Naive thymus-derived CD8-positive, alpha-beta T cell (primary cell): Measurements from ENCODE around the gene STX7. TPM values are rescaled to one million over a fixed set of nuclear protein-coding genes. Genes with fewer than 3 reads are reported as not detected.

Experiments
- ATAC-seq, 2 donors: fragments of 150-1000 bp; cut with Tn5 transposase in 1 of 2; sonication (Bioruptor Pico), chemical (Tn5 transposase) in 1 of 2; 1 replicate in 1 of 2; 2 replicates in 1 of 2; pipeline ENCODE4 v1.10.0; 2021; ENCODE audit warnings: mild to moderate bottlenecking in 2 of 2, moderate library complexity in 2 of 2
- POLR2A ChIA-PET: fragments of 350-600 bp; sonication (Branson Sonifier 250); formaldehyde crosslinking; loops from one replicate; lab custom pipeline; 2021; ENCODE audit warnings: antibody characterized with exemption; lab: Charles Lee
- DNase-seq, 10 donors: peaks; one replicate each; pipeline versions ENCODE4 v3.0.0 to v3.0.0-alpha.2; 2020 to 2022
- H3K27ac Mint-ChIP-seq, 10 donors: one replicate each; pipeline ENCODE4 v1.8.0; 2020 to 2022; ENCODE audit warnings: mild to moderate bottlenecking in 10 of 10, mixed read lengths in 10 of 10, moderate library complexity in 4 of 10, inconsistent platforms in 1 of 10
- H3K27me3 Mint-ChIP-seq, 5 donors: one replicate each; pipeline ENCODE4 v1.8.0; 2021 to 2022; ENCODE audit warnings: mixed read lengths in 5 of 5
- H3K36me3 Mint-ChIP-seq, 3 donors: one replicate each; pipeline ENCODE4 v1.8.0; 2020 to 2022; ENCODE audit warnings: mixed read lengths in 3 of 3, mild to moderate bottlenecking in 2 of 3, inconsistent platforms in 1 of 3
- H3K4me1 Mint-ChIP-seq, 4 donors: one replicate each; pipeline ENCODE4 v1.8.0; 2021 to 2022; ENCODE audit warnings: mixed read lengths in 4 of 4
- H3K4me3 Mint-ChIP-seq, 10 donors: one replicate each; pipeline ENCODE4 v1.8.0; 2020 to 2022; ENCODE audit warnings: mild to moderate bottlenecking in 10 of 10, mixed read lengths in 10 of 10, moderate library complexity in 6 of 10, inconsistent platforms in 1 of 10
- H3K9me3 Mint-ChIP-seq, 9 donors: one replicate each; pipeline ENCODE4 v1.8.0; 2020 to 2022; ENCODE audit warnings: mixed read lengths in 9 of 9, mild to moderate bottlenecking in 3 of 9, inconsistent platforms in 1 of 9, moderate library complexity in 1 of 9
- polyA plus RNA-seq, 3 donors: library from polyadenylated mRNA; unstranded; fragments of 300-500 nt; fragmentation: Illumina TruSeq; gene quantifications; one replicate each; pipeline ENCODE4 v1.2.3, GENCODE V29; 2021
- total RNA-seq, 8 experiments: library from RNA in 2 of 8; stranded (reverse) in 2 of 8; gene quantifications; one replicate each; pipeline ENCODE4 v1.2.3 and lab custom pipeline; 2021 to 2026

Gene STX7
- total and polyA plus RNA-seq, 5 experiments from 2014 or later = 2.9 to 29.2 (median 9.6) TPM

DNA sequence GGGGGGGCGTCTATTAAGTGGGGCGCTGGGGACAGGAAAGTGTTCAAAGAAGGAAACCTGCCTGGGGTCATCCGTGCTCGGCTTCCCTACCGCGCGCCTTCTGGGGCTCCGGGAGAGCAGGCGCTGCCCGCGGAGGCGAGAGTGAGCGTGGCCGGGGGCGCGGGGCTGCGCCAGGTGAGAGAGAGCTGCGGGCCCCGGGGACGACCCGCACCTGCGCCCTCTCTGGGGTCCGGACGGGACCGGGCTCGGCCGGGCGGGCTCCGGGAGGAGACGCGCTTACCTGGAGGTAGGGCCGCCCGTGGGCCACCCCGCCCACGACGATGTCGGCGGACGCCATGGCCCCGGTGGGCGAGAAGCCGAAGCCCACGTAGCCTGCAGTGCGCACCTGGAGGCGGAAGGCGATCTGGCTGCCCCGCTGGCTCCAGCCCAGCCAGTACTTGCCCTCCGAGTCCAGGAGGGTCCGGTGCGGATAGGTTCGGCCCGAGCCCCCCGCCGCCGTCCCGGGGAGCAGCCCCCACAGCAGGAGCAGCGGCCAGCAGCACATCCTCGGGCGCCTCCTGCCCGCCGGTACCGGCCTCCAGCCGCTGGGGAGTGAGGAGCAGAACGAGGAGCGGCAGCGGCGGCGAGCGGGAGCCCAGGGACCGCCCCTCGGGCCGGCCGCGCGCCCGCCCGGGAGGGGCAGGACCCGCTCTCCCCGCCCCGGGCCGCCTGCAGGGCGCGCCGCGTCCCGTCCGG, 111.9 kb downstream of the STX7 start, which contains the start of gene MOXD1:
TSS of gene MOXD1 (minus strand) at position 593 of the 735 bp plus-strand sequence. CDS start at position 544, 49 bp downstream.
- no peak within 1 kb of the TSS for H3K27ac Mint-ChIP-seq
- POLR2A ChIA-PET = no interaction called here
- peaks cover 30 to 74% (median 41%) of the 10 kb centered on the region in 5 donors for H3K27me3 Mint-ChIP-seq
- H3K4me3 Mint-ChIP-seq = peak within 1 kb of the TSS; percentile 46 to 75 (median 68)
- peaks cover 0 to 13% (median 5%) of the 10 kb centered on the region in 4 donors for H3K4me1 Mint-ChIP-seq
- peak; percentile 25 to 57 for ATAC-seq
- peaks cover 0 to 15% (median under 1%) of the 10 kb centered on the region in 9 donors for H3K9me3 Mint-ChIP-seq
- no peak for DNase-seq
- peaks cover 0 to 3% (median 0%) of the 10 kb centered on the region in 3 donors for H3K36me3 Mint-ChIP-seq

DNA sequence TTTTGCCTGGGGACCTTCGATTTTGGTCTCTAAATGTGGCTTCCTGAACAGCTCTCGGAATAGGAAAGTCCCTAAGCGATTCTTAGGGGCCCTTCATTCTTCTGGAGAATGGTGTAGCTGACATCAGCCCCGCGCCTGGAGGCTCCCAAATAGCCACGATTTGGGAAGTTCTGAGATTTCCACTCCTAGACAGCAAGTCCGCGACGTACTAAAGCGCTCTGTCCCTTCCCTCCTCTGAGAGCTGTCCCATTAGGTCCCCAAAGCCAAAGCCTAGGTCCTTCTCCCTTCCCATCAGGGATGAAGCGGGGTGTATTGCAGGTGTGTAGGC, 112.4 kb downstream of the STX7 start:
- Mint-ChIP-seq H3K9me3 (peaks cover under 1 to 20% (median 5%) of the 10 kb centered on the region in 9 donors), H3K27me3 (peaks cover 31 to 78% (median 41%) of the 10 kb centered on the region in 5 donors), H3K4me1 (peaks cover 0 to 13% (median 5%) of the 10 kb centered on the region in 4 donors), H3K27ac (no peak overlapping the region), H3K4me3 (peak overlapping the region; percentile 25 to 75 (median 68)), H3K36me3 (peaks cover 0 to 3% (median under 1%) of the 10 kb centered on the region in 3 donors)
- POLR2A ChIA-PET = no interaction called here
- DNase-seq = no peak
- ATAC-seq = no peak

DNA sequence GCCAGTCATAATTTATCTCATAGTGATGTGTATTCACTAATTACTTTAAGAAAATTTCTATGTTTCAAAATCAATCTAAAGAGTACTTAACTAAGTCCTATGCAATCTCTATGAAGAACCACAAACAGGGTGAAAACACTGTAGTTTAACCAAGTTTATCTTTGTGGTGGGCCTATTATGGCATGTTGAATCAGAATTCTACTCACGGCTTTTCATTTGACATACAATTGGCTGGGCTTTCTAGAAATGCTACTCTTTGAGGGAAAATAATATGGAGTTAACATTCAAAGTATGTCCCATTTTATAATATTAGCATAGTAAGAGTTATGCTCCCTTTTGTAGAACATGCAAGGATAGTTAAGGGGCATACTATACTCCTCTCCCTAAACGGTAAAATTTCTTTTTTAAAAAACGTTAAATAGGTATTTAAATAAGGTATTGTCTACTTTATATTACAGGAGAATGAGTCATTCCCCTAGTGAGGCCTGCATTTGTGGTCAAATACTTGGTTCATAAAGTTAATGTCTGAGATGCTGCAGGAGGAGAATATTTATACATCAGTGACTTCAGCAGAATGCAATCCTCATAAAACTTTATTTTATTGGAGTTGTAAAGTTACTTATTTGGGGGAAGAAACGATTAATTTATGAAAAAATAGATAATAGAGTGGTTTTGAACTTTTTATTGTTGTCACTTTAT, 113.4 kb downstream of the STX7 start:
- DNase-seq (no peak), ATAC-seq (no peak)
- no peak overlapping the region for H3K27ac Mint-ChIP-seq
- peaks cover 7 to 30% (median 15%) of the 10 kb centered on the region in 9 donors for H3K9me3 Mint-ChIP-seq
- peak overlapping the region in 4 of 10 donors; percentile 2 to 69 (median 42) for H3K4me3 Mint-ChIP-seq
- peaks cover 0 to 13% (median 5%) of the 10 kb centered on the region in 4 donors for H3K4me1 Mint-ChIP-seq
- peaks cover 0 to 11% (median 3%) of the 10 kb centered on the region in 3 donors for H3K36me3 Mint-ChIP-seq
- H3K27me3 Mint-ChIP-seq = peaks cover 31 to 77% (median 41%) of the 10 kb centered on the region in 5 donors
- POLR2A ChIA-PET = no interaction called here

Other genes starting within 250 kb of the STX7 start
- under 1 TPM; 0.16 to 0.22 TPM for gene MOXD1, start 111.6 kb downstream of the STX7 start, total RNA-seq
- gene MOXD1, start 111.6 kb downstream of the STX7 start, polyA plus RNA-seq = not detected
- gene TAAR9, start 25.2 kb upstream of the STX7 start, total RNA-seq = not detected
- gene TAAR9, start 25.2 kb upstream of the STX7 start, polyA plus RNA-seq = not detected
- gene TAAR8, start 39.6 kb upstream of the STX7 start, total RNA-seq = not detected
- gene TAAR8, start 39.6 kb upstream of the STX7 start, polyA plus RNA-seq = not detected
- not detected for gene TAAR6, start 57.2 kb upstream of the STX7 start, total RNA-seq
- not detected for gene TAAR6, start 57.2 kb upstream of the STX7 start, polyA plus RNA-seq
- gene TAAR5, start 76.6 kb upstream of the STX7 start, total RNA-seq = not detected
- gene TAAR5, start 76.6 kb upstream of the STX7 start, polyA plus RNA-seq = not detected
- gene TAAR2, start 111.2 kb upstream of the STX7 start, total RNA-seq = not detected
- gene TAAR2, start 111.2 kb upstream of the STX7 start, polyA plus RNA-seq = not detected
- not detected for gene TAAR1, start 146.1 kb upstream of the STX7 start, total RNA-seq
- gene TAAR1, start 146.1 kb upstream of the STX7 start, polyA plus RNA-seq = not detected
- not detected for gene VNN1, start 200.9 kb upstream of the STX7 start, total RNA-seq
- gene VNN1, start 200.9 kb upstream of the STX7 start, polyA plus RNA-seq = not detected
- 10 to 100 TPM; 46.3 to 46.4 TPM for gene VNN2, start 244.8 kb upstream of the STX7 start, total RNA-seq
- 10 to 100 TPM; 42.7 to 52.0 (median 48.0) TPM for gene VNN2, start 244.8 kb upstream of the STX7 start, polyA plus RNA-seq